NCI-H345 treated with DMSO at 0.1 percent for 48 hours (cell line): ENCODE data around the gene GET3.

Experiments used
- DNase-seq: peaks from one replicate; lab custom pipeline; 2025; ENCODE audit not compliant: unreplicated experiment; lab: John Stamatoyannopoulos, UW

Gene GET3

DNA sequence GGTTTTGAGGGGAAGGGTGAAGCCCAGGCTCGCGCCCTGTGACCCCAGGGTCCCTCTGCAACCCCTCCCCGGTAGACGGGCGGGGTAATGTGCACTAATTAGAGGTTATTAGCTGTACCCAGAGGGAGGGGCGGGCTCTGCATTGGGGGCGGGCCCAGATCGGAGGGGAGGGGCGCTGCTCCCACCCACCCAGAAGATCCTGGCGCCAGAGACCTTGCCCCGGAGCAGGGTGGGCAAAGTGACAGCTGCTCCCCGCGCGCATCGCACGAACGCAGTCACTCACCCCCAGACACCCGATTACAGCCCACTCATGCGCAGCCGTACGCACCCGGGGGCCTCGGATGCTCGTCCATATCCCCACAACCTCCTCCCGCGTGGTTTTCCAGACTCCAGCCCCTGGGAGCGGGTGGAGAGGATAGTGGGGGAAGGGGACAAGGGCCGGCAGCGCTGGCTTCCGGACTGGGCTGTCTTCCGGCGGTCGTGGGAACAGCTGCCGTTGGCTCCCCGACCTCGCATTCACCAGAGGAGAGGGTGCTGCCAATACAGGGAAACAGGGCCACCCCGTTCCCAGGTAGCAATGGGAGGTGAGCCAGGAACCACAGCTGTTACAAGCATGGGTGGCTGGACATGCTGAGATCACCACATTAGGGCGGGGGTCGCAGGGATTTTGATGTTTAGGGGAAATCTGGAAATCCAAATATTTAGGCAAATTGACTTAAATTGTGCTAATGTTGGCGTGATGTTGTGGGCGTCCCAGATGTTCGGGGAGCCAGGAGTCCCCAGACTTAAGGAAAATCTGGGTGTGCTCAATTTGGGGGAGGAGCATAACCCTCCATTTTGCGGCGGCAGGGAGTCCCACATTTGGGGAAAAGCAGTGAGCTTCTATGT lies 41.0 kb downstream of the GET3 start:
- DNase-seq: no peak

DNA sequence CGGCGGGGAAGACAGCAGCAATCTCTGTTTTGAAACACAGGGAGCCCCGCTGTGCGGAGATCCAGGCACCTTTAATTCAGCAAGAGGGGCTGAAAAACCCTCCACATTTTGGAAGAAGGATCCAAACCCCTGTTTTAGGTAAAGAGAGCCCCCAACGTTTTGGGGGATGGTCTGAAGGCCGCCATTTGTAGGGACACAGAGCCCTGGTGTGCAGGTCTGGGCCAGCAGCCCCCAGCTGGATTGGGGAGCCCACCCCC lies 41.5 kb downstream of the GET3 start:
- DNase-seq: no peak

GRCh38 chr19:12779162-12779993 lies 42.1 kb downstream of the GET3 start:
- no peak for DNase-seq

DNA sequence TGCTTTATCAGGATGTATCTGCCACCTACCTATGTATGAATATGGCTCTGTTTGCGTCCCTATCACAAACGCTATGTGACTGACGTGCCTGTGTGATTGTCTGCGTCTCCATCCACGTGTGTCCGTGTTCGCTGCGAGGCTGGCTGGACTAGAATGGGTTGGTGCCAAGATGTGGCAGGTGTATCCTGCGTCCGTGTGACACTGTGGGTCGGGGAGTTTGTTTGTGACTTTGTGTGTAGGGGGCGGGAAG lies 44.8 kb downstream of the GET3 start:
- no peak for DNase-seq

DNA sequence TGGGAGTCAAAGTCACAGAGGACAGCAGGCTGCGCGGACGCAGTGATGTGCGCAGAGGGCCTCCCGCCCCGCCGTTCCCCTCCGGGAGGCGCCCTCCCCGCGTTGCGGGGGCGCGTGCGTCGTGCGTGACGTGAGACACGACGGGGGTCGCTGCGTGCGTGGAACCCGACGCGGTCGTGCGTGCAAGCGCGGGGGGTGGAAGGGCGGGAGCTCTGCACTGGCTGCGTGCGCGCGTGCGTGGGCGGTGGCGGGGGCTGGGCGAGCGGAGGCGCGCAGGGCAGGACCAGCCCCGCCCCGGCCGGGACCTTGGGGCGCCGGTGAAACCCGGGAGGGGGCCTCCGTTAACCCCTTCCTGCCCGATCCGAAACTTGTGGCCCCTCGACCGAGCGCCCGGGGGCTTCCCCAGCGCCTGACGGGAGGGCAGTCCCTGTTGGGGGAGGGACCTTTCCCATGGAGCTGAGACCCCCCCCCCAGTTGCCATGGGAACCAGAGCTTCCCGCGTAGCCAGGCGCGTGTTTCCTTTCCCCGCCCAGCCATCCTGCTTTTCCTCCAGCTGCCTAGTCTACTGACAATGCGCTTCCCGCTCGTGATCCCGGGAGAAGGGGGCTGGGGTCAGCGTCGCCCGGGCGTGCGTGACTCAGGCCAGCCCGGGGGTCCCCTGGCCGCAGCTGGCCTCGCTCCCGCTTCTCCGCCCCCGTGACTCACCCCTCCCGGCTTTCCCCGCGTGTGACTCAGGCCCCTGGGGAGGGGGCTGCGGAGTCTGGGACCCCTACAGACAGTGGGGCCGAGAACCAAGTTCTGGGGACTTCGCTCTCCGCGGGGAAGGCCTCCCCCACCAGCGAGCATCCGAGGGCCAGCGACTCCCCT lies 45.4 kb downstream of the GET3 start:
- no peak for DNase-seq

DNA sequence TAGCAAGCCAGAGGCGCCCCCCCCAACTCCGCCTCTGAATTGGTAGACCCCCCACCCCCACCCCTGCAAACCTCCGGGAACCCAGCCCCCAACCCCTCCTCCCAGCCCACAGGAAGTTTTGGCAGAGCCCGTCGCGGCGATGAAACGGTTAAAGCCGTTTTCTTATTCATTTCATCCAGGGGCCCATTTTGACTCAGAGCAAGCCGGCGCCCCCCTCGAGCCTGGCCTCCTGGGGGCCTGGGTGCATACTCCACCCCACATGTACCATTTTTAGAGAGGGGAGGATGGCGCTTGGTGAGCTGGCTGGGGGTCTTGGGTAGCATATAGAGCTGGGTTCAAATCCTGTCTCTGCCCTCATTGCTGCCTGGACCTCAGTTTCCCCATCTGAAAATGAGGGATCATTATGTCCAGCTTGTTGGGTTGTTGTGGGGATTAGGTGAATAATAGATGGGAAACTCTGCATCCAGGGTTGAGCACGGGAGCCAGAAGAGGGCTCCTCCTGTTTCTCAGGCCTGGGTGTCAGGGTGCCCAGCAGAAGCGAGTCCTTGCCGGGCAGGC lies 46.1 kb downstream of the GET3 start:
- no peak for DNase-seq

DNA sequence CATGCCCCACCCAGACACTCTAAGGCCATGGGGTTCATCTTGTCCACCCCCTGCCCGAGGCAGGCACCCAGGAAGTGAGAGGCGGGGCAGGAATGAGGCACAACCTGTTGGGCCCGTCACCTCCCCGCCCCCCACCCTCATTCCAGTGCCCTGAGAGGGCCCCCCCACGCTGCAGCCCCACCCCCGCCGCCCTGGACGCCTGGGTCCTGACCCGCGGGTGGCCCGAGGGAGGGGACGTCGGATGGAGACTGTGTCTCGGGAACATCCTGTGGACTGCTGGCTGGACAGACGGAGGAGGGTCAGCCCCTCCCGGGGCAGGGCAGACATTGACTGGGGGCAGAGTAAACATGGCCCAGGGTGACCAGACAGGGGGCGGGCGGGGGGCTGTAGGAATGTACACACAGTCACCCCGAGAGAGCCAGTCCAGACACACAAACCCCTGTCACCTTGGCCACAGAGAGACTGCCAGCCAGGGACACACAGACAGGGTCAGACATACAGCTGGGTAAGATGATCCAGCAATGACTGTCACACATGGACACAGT lies 46.6 kb downstream of the GET3 start:
- DNase-seq: no peak

DNA sequence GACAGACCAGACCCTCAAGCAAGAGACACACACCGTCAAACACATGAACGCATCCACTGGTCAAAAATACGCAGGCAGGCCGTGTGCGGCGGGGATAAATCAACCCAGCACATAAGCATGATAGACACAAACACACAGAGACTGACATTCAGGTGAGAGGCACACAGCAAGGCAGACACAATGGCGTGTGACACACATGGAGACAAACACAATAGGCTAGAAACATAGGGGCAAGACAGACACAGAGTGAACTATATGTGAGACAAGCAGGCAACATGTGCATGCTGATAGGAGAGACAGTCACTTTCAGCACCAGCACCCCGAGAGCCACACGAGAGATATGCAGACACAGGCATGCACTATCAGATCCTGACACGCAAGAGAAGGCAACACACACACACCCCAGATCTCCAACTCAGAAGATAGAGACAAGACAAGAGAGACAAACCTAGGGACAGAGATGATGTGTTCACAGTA lies 47.1 kb downstream of the GET3 start:
- DNase-seq: no peak

DNA sequence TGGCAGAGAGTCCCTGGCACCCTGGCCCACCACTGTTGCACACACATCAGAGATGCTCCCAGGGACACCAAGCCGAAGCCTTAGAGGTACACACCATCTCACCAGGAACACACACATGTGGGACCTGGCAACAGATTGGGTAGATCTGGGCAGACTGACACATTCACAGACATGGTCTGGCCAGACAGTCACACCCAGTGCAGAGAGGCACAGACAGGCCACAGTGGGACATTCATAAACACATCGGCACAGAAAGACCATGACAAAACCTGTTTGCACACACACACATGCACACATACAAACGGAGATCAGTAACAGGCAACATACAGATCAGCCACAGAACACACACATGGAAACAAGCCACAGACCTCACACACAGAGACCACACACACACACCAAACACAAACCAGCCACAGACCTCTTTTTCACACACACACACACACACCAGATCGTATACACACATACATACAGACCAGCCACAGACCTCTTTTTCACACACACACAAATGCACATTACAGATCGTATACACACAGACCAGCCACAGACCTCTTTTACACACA lies 47.7 kb downstream of the GET3 start:
- DNase-seq: no peak

DNA sequence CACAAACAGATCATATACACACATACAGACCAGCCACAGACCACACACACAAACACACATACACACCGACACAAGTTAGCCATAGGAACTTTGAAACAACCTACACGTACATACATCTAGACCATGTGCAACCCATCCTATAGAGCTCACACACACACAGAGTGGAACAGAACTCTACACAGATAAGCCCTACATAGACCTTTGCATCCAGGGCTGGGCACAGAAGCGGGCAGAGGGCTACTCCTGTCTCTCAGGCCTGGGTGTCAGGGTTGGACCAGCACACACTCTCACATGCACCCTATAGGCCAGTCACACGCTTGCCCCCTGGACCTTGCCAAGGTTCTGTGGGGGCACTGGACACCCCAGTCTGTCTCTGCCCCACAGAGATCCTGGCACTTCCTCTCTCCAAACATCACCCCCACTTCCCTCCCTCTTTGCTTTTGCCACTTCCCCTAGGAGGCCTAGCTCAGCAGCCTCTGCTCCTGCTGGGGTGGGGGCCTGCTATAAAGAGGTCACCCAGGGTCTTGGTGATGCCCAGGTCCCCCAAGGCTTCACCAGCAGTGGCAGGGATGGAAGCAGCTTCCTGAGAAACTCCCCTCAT lies 48.2 kb downstream of the GET3 start:
- DNase-seq: no peak

- DNase-seq: no peak
Observed at GRCh38 chr19:12786141-12786870, 49.0 kb downstream of the GET3 start.

DNA sequence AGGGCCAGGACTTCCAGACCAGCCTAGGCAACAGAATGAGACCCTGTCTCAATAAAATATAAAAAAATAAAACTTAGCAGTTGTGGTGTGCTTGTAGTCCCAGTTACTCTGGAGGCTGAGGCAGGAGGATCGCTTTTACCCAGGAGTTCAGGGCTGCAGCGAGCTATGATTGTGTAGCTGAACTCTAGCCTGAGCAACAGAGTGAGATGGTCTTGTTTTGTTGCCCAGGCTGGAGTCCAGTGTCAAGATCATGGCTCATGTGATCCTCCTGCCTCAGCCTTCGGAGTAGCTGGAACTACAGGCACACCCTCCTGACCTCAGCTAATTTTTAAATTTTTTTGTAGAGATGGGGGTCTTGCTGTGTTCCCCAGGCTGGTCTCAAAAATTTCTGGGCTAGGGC lies 49.7 kb downstream of the GET3 start:
- no peak for DNase-seq

GRCh38 chr19:12787458-12787857 lies 50.2 kb downstream of the GET3 start:
- no peak for DNase-seq

- no peak for DNase-seq
Observed at GRCh38 chr19:12788042-12788681, 50.9 kb downstream of the GET3 start.

DNA sequence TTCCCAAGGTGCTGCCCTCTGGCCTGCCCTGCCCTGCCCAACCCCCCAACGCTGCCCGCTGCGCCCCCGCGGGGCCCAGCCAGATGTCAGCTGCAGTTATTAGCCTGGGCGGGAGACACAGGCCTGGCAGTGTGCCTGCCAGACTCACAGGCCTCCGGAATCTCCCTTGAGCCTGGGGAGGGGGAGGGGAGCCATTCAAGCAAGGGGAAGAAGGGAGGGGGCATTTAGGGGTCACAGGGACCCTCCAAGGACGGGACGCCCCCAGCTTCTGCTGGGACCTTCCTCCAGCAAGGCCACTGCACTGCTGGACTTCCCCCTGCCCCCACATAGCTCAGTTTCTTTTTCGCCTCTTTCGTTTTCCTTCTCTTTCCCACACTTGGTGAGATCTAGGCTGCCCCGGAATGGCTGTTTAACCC lies 51.4 kb downstream of the GET3 start:
- DNase-seq: no peak

DNA sequence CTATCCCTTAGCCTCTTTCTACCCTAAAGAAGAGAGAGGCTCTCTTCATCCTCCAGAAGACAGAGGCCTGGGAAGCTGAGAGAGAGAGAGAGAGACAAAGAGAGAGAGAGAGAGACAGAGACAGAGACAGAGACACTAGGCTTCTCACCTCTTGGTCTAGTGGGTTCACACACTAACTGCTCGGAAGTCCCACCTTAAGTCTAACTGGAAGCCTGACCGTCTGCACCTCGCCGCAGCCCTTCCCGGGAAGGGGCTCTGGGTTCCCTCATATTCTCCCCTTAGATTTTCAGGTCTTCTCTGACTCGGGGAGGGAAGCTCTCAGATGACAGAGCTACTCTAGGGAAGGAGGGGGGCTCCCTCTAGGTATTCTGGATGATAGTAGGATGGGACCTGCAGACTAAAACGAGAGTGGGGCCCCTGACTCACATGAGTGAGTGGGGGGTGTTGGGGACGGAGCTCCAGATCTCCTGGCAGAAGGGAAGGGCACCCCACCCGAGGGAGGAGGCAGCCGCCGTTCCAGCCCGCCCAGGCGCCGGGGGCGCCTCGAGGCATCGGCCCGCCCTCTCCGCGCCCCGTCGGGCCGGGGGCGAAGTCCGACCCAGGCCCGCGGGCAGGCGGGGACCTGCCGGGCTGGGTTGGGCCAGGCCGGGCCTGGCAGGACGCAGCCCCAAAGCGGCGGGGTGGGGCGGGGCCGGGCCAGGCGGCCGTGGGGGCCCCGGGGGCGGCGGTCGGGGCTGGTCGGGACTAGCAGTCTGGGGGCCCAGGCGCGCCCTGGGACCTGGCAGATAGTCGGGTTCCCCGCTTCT lies 52.0 kb downstream of the GET3 start:
- no peak for DNase-seq

- DNase-seq: no peak
Observed at GRCh38 chr19:12789904-12790619, 52.8 kb downstream of the GET3 start.
